Myocyte (in vitro differentiated cells): ENCODE results near the gene KIF26B. TPM values are rescaled to one million over a fixed set of nuclear protein-coding genes. Genes with fewer than 3 reads are reported as not detected.
A peak's percentile ranks its signal among the peaks of the same experiment; 100 is the strongest.
"Not testable (repeated sequence)": the region's sequence is repeated elsewhere in the genome, so short reads cannot be mapped to it uniquely, and the experiment has no call there.

Experiments
- DNase-seq: peaks from one replicate; pipeline ENCODE4 v3.0.0-alpha.2; 2012; ENCODE audit warnings: low read depth
- total RNA-seq: library from RNA; depleted of rRNA; stranded (reverse); fragments of >200 nt; gene quantifications from 2 replicates; pipeline ENCODE4 v1.2.3, GENCODE V29; 2014

KIF26B gene
- total RNA-seq, 1 donor from 2014 or later: 0.83 TPM

- DNase-seq: peak; percentile 80
Measured at GRCh38 chr1:245715291-245715701, 560.5 kb downstream of the KIF26B start.

- DNase-seq: peak; percentile 88
Measured at GRCh38 chr1:245715970-245716369, 561.2 kb downstream of the KIF26B start.

- DNase-seq: peak; percentile 10
Measured at GRCh38 chr1:245716561-245716960, 561.8 kb downstream of the KIF26B start.

DNA sequence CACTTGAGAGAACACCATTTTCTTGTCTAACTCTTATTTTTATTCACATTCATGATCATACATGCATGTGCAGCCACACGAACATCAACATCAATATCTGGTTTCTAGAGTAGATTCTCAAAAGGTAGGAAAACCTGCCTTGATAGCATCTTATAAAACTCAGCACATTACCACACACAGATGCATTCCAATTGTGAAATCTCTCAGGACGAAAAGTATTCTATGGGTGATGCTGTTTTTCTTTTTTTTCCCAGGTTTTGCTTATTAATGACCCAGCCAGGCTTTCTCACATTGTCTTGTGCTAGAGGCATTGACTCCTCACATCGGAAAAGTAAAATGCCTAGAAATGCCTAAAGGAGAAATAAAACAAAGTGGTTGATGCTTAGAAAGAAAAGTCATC, 562.8 kb downstream of the KIF26B start:
- no peak for DNase-seq

- no peak for DNase-seq
Measured at GRCh38 chr1:245718123-245718522, 563.3 kb downstream of the KIF26B start.

DNA sequence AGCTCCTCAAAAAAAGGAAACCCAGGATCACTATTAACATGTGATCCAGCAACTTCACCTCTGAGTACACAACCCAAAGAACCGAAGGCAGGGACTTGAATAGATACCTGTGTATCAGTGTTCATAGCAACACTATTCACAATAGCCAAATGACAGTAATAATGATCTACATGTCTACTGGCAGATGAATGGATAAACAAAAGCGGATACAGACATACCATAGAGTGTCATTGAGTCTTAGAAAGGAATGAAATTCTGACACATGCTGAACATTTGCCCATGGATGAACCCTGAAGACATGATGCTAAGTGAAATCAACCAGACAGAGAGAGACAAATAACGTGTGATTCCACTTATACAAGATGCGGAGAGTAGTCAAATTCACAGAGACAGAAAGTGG, 564.2 kb downstream of the KIF26B start:
- no peak for DNase-seq

GRCh38 chr1:245721488-245721887, 566.7 kb downstream of the KIF26B start:
- DNase-seq: no peak

- not testable (repeated sequence) for DNase-seq
Measured at GRCh38 chr1:245728035-245728434, 573.2 kb downstream of the KIF26B start.

- no peak for DNase-seq
Measured at GRCh38 chr1:245730801-245731200, 576.0 kb downstream of the KIF26B start.

DNA sequence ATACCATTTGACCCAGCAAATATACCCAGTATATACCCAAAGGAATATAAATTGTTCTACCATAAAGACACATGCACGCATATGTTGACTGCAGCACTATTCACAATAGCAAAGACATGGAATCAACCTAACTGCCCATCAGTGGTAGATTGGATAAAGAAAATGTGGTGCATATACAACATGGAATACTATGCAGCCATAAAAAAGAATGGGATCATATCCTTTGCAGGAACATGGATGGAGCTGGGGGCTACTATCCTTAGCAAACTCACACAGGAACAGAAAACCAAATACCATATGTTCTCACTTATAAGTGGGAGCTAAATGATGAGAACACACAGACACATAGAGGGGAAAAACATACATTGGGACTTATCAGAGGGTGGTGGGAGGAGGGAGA, 585.6 kb downstream of the KIF26B start:
- DNase-seq: not testable (repeated sequence)

GRCh38 chr1:245742896-245743295, 588.1 kb downstream of the KIF26B start:
- DNase-seq: peak; percentile 48

- DNase-seq: no peak
Measured at GRCh38 chr1:245748240-245748639, 593.5 kb downstream of the KIF26B start.

- no peak for DNase-seq
Measured at GRCh38 chr1:245748646-245749045, 593.9 kb downstream of the KIF26B start.

DNA sequence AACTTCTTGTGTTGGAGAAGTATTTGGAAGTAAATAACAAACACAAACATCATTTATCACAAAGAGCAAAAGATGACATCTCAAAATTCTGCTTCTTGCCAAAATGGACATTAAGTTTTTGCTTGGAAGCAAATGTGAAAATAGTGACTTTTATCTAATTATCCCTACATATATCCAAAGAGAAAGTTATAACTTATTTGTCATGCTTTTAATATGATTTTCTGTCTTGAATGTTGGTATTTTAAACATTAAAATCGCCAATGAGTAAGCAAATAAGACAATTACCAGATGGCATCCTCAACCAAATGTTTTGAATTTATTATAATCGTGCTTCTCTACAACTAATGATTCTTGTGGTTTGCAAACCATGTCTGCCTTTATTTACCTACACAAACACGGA, 594.3 kb downstream of the KIF26B start:
- no peak for DNase-seq

GRCh38 chr1:245750261-245750660, 595.5 kb downstream of the KIF26B start:
- peak; percentile 9 for DNase-seq

GRCh38 chr1:245751116-245751515, 596.3 kb downstream of the KIF26B start:
- DNase-seq: no peak

DNA sequence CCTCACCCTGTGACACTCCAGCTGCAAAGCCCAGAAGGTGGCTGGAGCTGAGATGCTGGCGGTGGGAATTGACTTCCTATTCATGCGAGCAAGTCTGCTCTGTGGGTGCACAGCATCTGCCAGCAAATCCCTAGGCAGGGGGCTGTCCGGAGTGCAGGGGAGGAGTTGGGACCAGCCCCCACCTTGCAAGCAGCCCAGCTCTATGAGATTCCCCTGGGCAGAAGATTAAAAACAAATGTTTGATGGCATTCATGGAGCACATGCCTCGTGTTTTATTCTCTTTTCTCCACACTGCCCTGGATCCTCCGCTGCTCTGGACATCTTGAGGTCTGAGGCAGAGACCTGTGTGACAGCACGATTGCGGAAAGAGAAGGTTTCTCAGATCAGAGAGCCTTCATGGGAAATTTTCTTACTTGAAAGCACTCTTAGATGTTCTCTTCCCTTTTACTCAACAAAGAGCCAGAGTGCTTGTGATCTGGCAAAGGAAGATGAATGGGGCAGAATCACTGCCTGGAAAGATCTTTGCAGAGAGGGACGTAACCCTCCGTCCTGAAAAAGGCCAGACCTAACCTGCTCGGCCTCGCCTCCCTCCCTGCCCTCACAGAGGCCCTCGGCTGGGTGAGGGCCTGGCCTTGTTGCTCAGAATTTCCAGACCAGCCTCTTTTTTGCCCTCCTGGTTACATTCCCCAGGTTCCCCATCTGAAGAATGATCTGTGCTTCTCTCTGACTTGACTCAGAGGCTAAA, 597.1 kb downstream of the KIF26B start:
- DNase-seq: no peak

- no peak for DNase-seq
Measured at GRCh38 chr1:245752561-245752960, 597.8 kb downstream of the KIF26B start.

GRCh38 chr1:245753807-245754206, 599.0 kb downstream of the KIF26B start:
- DNase-seq: no peak

DNA sequence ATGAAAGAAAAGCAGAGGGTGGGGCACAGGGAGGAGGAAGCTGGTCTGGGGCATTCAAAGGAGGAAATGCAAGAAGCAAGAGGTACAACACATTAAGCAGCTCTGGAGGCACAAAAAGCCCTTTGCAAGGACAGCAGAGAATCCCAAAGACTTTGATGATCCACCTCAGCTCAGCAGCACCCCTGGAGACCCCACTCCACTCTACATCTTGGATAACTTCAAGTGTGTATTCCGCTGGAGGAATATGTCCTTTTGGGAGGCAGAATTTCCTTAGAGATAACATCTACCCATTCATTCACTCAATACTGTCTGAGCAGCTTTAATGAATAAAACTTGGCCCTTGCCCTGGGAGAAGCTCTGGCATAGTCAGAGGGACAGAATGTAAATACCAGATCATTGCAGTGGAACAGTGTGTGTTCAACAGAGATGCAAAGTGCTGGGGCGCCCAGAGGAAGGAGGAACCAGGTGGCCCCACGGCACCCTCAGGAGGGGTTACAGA, 599.7 kb downstream of the KIF26B start:
- no peak for DNase-seq
